ENCODE measurements around the gene ACSM3.

The ACSM3 gene

GRCh38 chr16:20806168-20807050, 42.6 kb downstream of the ACSM3 start, which contains the start of the genes ERI2 and REXO5:
ERI2 (minus strand) TSS chr16:20806472; CDS start chr16:20806430, 42 bp downstream.
REXO5 (plus strand) TSS chr16:20806527; CDS start chr16:20806954, 427 bp downstream.
- peak within 1 kb of the TSS in 7 of 11 experiments; percentile 18 to 66 (median 41); a peak in 11 of 22 replicates for H3K9ac ChIP-seq
- H3K4me1 ChIP-seq: peaks cover 0 to 16% (median 8%) of the 10 kb centered on the region in 10 experiments; a peak in 8 of 20 replicates
- no peaks in the 10 kb centered on the region for H3K36me3 ChIP-seq
- H3K4me3 ChIP-seq: peak within 1 kb of the TSS; percentile 39 to 70 (median 53)
- peak within 1 kb of the TSS in 4 of 11 experiments; percentile 1 to 54 (median 24); a peak in 6 of 22 replicates for H3K27ac ChIP-seq
- peak within 1 kb of the TSS; percentile 41 to 81 (median 68); a peak in 21 of 22 replicates for H3K4me2 ChIP-seq
- no peak for TF ChIP-seq Cebpa-rat (IDR thresholded peaks at IDR 0.05)
- H4K20me1 ChIP-seq: no peaks in the 10 kb centered on the region
- H3K27me3 ChIP-seq: peaks cover 17 to 36% (median 28%) of the 10 kb centered on the region in 11 experiments
- H3K9me3 ChIP-seq (replicated peaks in 1 of 11): peaks cover 6 to 21% (median 18%) of the 10 kb centered on the region in 11 experiments; a peak in 20 of 22 replicates

- H3K9ac ChIP-seq: no peak overlapping the region
Measured at GRCh38 chr16:20807862-20808261, 44.0 kb downstream of the ACSM3 start.

GRCh38 chr16:20811889-20812439, 48.1 kb downstream of the ACSM3 start:
- H3K27ac ChIP-seq: no peak overlapping the region
- no peak overlapping the region for H3K4me2 ChIP-seq
- H3K36me3 ChIP-seq: no peaks in the 10 kb centered on the region
- no peak overlapping the region for H3K9ac ChIP-seq
- peaks cover 8 to 14% (median 12%) of the 10 kb centered on the region in 11 experiments; a peak in 21 of 22 replicates for H3K27me3 ChIP-seq
- peaks cover 0 to 6% (median 4%) of the 10 kb centered on the region in 11 experiments; a peak in 19 of 22 replicates for H3K9me3 ChIP-seq (replicated peaks in 1 of 11)
- no peak for TF ChIP-seq Cebpa-rat (IDR thresholded peaks at IDR 0.05)
- peaks cover 0 to 4% (median 0%) of the 10 kb centered on the region in 10 experiments; a peak in 2 of 20 replicates for H3K4me1 ChIP-seq
- no peaks in the 10 kb centered on the region for H4K20me1 ChIP-seq
- H3K4me3 ChIP-seq: no peak overlapping the region

More at GRCh38 chr16:20807862-20808261, 44.0 kb downstream of the ACSM3 start:
- no peak for TF ChIP-seq Cebpa-rat (IDR thresholded peaks at IDR 0.05)
- no peak overlapping the region for H3K27ac ChIP-seq
- no peaks in the 10 kb centered on the region for H4K20me1 ChIP-seq
- H3K36me3 ChIP-seq: no peaks in the 10 kb centered on the region
- H3K9me3 ChIP-seq (replicated peaks in 1 of 11): peaks cover 6 to 21% (median 18%) of the 10 kb centered on the region in 11 experiments; a peak in 20 of 22 replicates
- H3K4me3 ChIP-seq: no peak overlapping the region
- H3K4me2 ChIP-seq: no peak overlapping the region
- H3K27me3 ChIP-seq: peaks cover 17 to 36% (median 28%) of the 10 kb centered on the region in 11 experiments
- peaks cover 0 to 16% (median 8%) of the 10 kb centered on the region in 10 experiments; a peak in 8 of 20 replicates for H3K4me1 ChIP-seq

- Histone ChIP-seq H3K36me3 (no peaks in the 10 kb centered on the region), H3K27me3 (peaks cover 3 to 9% (median 6%) of the 10 kb centered on the region in 11 experiments; a peak in 20 of 22 replicates), H3K27ac (no peak overlapping the region), H3K9ac (no peak overlapping the region), H3K4me1 (no peaks in the 10 kb centered on the region), H3K9me3 (replicated peaks in 1 of 11) (peaks cover 0 to under 1% (median 0%) of the 10 kb centered on the region in 11 experiments; a peak in 2 of 22 replicates), H3K4me3 (no peak overlapping the region), H3K4me2 (no peak overlapping the region), H4K20me1 (no peaks in the 10 kb centered on the region)
- TF ChIP-seq Cebpa-rat (IDR thresholded peaks at IDR 0.05): no peak
Measured at GRCh38 chr16:20812510-20812909, 48.7 kb downstream of the ACSM3 start.

GRCh38 chr16:20814784-20815183, 51.0 kb downstream of the ACSM3 start:
- H3K27ac ChIP-seq: no peak overlapping the region
- H3K9me3 ChIP-seq (replicated peaks in 1 of 11): no peaks in the 10 kb centered on the region
- no peak overlapping the region for H3K4me3 ChIP-seq
- H3K4me1 ChIP-seq: no peaks in the 10 kb centered on the region
- no peak overlapping the region for H3K9ac ChIP-seq
- H3K27me3 ChIP-seq: no peaks in the 10 kb centered on the region
- H3K4me2 ChIP-seq: no peak overlapping the region
- TF ChIP-seq Cebpa-rat (IDR thresholded peaks at IDR 0.05): no peak
- no peaks in the 10 kb centered on the region for H4K20me1 ChIP-seq
- no peaks in the 10 kb centered on the region for H3K36me3 ChIP-seq

GRCh38 chr16:20818929-20819585, 55.2 kb downstream of the ACSM3 start:
- no peak overlapping the region for H3K4me2 ChIP-seq
- H3K4me3 ChIP-seq: no peak overlapping the region
- no peaks in the 10 kb centered on the region for H3K27me3 ChIP-seq
- H3K4me1 ChIP-seq: peaks cover 12 to 18% (median 15%) of the 10 kb centered on the region in 10 experiments
- no peaks in the 10 kb centered on the region for H3K36me3 ChIP-seq
- no peaks in the 10 kb centered on the region for H4K20me1 ChIP-seq
- H3K9ac ChIP-seq: no peak overlapping the region
- H3K9me3 ChIP-seq (replicated peaks in 1 of 11): peaks cover 0 to 5% (median 0%) of the 10 kb centered on the region in 11 experiments; a peak in 3 of 22 replicates
- H3K27ac ChIP-seq: no peak overlapping the region
- TF ChIP-seq Cebpa-rat (IDR thresholded peaks at IDR 0.05): no peak

GRCh38 chr16:20821682-20822081, 57.9 kb downstream of the ACSM3 start:
- Histone ChIP-seq H3K4me3 (no peak overlapping the region), H3K4me2 (peak overlapping the region in 6 of 11 experiments; percentile 47 to 82 (median 68); a peak in 9 of 22 replicates), H3K27me3 (no peaks in the 10 kb centered on the region), H3K4me1 (peaks cover 12 to 18% (median 15%) of the 10 kb centered on the region in 10 experiments), H3K27ac (peak overlapping the region in 2 of 11 experiments; percentile 42 to 45; a peak in 3 of 22 replicates), H3K9ac (no peak overlapping the region), H3K36me3 (no peaks in the 10 kb centered on the region), H4K20me1 (no peaks in the 10 kb centered on the region), H3K9me3 (replicated peaks in 1 of 11) (peaks cover 0 to 5% (median 0%) of the 10 kb centered on the region in 11 experiments; a peak in 3 of 22 replicates)
- no peak for TF ChIP-seq Cebpa-rat (IDR thresholded peaks at IDR 0.05)

GRCh38 chr16:20822521-20823325, 58.9 kb downstream of the ACSM3 start:
- Histone ChIP-seq H3K4me2 (peak overlapping the region; percentile 47 to 82 (median 54); a peak in 21 of 22 replicates), H4K20me1 (no peaks in the 10 kb centered on the region), H3K4me1 (peaks cover 12 to 18% (median 15%) of the 10 kb centered on the region in 10 experiments), H3K27me3 (no peaks in the 10 kb centered on the region), H3K36me3 (no peaks in the 10 kb centered on the region), H3K9me3 (replicated peaks in 1 of 11) (peaks cover 0 to 5% (median 0%) of the 10 kb centered on the region in 11 experiments; a peak in 3 of 22 replicates), H3K9ac (no peak overlapping the region), H3K27ac (peak overlapping the region in 5 of 11 experiments; percentile 7 to 45 (median 30); a peak in 6 of 22 replicates), H3K4me3 (no peak overlapping the region)
- TF ChIP-seq Cebpa-rat (IDR thresholded peaks at IDR 0.05): no peak
